ENCODE data around the gene PLXNB1.

DNA sequence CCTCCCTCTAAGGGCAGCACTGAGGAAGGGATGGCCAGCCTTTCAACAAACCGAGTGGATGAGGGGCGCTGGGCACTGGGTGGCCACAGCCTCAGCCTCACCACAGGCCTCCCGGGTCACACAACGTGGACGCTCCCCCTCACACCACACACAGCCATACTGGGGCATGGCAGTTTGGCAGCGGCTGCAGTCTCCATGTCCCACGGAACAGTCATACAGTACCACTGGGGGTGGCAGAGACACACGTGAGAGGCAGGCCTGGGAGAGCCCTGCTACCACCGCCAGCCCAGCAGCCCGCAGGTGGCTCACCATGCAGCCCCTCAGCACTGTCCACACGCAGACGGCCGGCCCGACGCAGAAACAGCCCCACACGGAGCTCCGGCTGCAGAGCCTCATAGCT lies 11.7 kb downstream of the PLXNB1 start:
- no peak for TF ChIP-seq CHD4 (IDR thresholded peaks at IDR 0.05)
- no peak for TF ChIP-seq TARDBP (IDR thresholded peaks at IDR 0.05; ENCODE audit: borderline replicate concordance)
- no peak for TF ChIP-seq ESRRA (IDR thresholded peaks at IDR 0.05; ENCODE audit: low read length)
- TF ChIP-seq, protein P1, sequence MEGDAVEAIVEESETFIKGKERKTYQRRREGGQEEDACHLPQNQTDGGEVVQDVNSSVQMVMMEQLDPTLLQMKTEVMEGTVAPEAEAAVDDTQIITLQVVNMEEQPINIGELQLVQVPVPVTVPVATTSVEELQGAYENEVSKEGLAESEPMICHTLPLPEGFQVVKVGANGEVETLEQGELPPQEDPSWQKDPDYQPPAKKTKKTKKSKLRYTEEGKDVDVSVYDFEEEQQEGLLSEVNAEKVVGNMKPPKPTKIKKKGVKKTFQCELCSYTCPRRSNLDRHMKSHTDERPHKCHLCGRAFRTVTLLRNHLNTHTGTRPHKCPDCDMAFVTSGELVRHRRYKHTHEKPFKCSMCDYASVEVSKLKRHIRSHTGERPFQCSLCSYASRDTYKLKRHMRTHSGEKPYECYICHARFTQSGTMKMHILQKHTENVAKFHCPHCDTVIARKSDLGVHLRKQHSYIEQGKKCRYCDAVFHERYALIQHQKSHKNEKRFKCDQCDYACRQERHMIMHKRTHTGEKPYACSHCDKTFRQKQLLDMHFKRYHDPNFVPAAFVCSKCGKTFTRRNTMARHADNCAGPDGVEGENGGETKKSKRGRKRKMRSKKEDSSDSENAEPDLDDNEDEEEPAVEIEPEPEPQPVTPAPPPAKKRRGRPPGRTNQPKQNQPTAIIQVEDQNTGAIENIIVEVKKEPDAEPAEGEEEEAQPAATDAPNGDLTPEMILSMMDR (IDR thresholded peaks at IDR 0.05 in 2 of 3, conservative IDR thresholded peaks at IDR 0.05 in 1 of 3; ENCODE audit: control insufficient read depth in 2 of 3, extremely low read depth in 1 of 3, insufficient read depth in 1 of 3, low read depth in 3 of 3, low read length in 3 of 3): no peak
- no peak for TF ChIP-seq IRF4 (IDR thresholded peaks at IDR 0.05; ENCODE audit: low read depth, low read length)
